ENCODE data around the gene THOC1.

Gene THOC1

GRCh38 chr18:215448-216010 is 52.3 kb downstream of the THOC1 start:
- Mint-ChIP-seq H3K36me3 (ENCODE audit: low read depth) (peaks cover 77% of the 10 kb centered on the region), H3K4me1 (no peaks in the 10 kb centered on the region), H3K27me3 (ENCODE audit: low read depth) (no peaks in the 10 kb centered on the region), H3K4me3 (no peak overlapping the region), H3K27ac (no peak overlapping the region), H3K9me3 (no peaks in the 10 kb centered on the region)
- TF ChIP-seq, protein P1, sequence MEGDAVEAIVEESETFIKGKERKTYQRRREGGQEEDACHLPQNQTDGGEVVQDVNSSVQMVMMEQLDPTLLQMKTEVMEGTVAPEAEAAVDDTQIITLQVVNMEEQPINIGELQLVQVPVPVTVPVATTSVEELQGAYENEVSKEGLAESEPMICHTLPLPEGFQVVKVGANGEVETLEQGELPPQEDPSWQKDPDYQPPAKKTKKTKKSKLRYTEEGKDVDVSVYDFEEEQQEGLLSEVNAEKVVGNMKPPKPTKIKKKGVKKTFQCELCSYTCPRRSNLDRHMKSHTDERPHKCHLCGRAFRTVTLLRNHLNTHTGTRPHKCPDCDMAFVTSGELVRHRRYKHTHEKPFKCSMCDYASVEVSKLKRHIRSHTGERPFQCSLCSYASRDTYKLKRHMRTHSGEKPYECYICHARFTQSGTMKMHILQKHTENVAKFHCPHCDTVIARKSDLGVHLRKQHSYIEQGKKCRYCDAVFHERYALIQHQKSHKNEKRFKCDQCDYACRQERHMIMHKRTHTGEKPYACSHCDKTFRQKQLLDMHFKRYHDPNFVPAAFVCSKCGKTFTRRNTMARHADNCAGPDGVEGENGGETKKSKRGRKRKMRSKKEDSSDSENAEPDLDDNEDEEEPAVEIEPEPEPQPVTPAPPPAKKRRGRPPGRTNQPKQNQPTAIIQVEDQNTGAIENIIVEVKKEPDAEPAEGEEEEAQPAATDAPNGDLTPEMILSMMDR (IDR thresholded peaks at IDR 0.05; ENCODE audit: unreplicated experiment in 3 of 3), result no peak

GRCh38 chr18:213966-214365 is 53.9 kb downstream of the THOC1 start:
- H3K27me3 Mint-ChIP-seq (ENCODE audit: low read depth), result no peaks in the 10 kb centered on the region
- TF ChIP-seq, protein P1 (IDR thresholded peaks at IDR 0.05; ENCODE audit: unreplicated experiment in 3 of 3), result no peak
- H3K4me1 Mint-ChIP-seq, result no peaks in the 10 kb centered on the region
- no peak overlapping the region for H3K27ac Mint-ChIP-seq
- H3K36me3 Mint-ChIP-seq (ENCODE audit: low read depth), result peaks cover 86% of the 10 kb centered on the region
- no peaks in the 10 kb centered on the region for H3K9me3 Mint-ChIP-seq
- H3K4me3 Mint-ChIP-seq, result no peak overlapping the region

- no peak overlapping the region for H3K4me3 Mint-ChIP-seq
- H3K36me3 Mint-ChIP-seq (ENCODE audit: low read depth), result peaks cover 82% of the 10 kb centered on the region
- TF ChIP-seq, protein P1 (IDR thresholded peaks at IDR 0.05; ENCODE audit: unreplicated experiment in 3 of 3), result no peak
- no peaks in the 10 kb centered on the region for H3K27me3 Mint-ChIP-seq (ENCODE audit: low read depth)
- no peaks in the 10 kb centered on the region for H3K4me1 Mint-ChIP-seq
- H3K9me3 Mint-ChIP-seq, result no peaks in the 10 kb centered on the region
- no peak overlapping the region for H3K27ac Mint-ChIP-seq
These were observed 54.3 kb downstream of the THOC1 start for GRCh38 chr18:213505-213904.

DNA sequence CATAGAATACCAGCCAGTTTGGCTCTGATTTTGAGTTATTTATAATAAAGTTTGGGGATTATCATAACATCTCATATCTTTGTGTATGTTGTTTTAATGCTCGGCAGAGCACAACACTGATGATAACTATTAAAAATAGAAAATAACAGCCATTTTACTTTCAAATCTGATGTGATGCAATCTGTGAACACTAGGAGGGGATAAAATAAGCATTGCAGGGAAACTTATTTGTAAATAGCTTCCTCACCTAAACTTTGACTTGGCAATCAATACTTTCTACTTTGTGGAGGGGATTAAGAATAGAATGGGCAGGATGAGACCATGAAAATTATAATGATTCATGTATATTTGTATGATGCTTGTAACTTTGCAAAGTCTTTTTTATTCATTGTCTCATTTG is 55.1 kb downstream of the THOC1 start:
- Mint-ChIP-seq H3K4me1 (no peaks in the 10 kb centered on the region), H3K36me3 (ENCODE audit: low read depth) (peaks cover 75% of the 10 kb centered on the region), H3K27me3 (ENCODE audit: low read depth) (no peaks in the 10 kb centered on the region), H3K4me3 (no peak overlapping the region), H3K27ac (no peak overlapping the region), H3K9me3 (no peaks in the 10 kb centered on the region)
- TF ChIP-seq, protein P1 (IDR thresholded peaks at IDR 0.05; ENCODE audit: unreplicated experiment in 3 of 3), result peak in 2 of 3 experiments; percentile 7 to 11

GRCh38 chr18:211582-211981 is 56.3 kb downstream of the THOC1 start:
- TF ChIP-seq, protein P1 (IDR thresholded peaks at IDR 0.05; ENCODE audit: unreplicated experiment in 3 of 3), result no peak
- Mint-ChIP-seq H3K27ac (no peak overlapping the region), H3K36me3 (ENCODE audit: low read depth) (peaks cover 68% of the 10 kb centered on the region), H3K4me3 (no peak overlapping the region), H3K9me3 (no peaks in the 10 kb centered on the region), H3K27me3 (ENCODE audit: low read depth) (no peaks in the 10 kb centered on the region), H3K4me1 (no peaks in the 10 kb centered on the region)

- H3K27me3 Mint-ChIP-seq (ENCODE audit: low read depth), result no peaks in the 10 kb centered on the region
These were observed 57.1 kb downstream of the THOC1 start for GRCh38 chr18:210733-211132.

More at GRCh38 chr18:210733-211132, 57.1 kb downstream of the THOC1 start:
- no peak overlapping the region for H3K27ac Mint-ChIP-seq
- no peaks in the 10 kb centered on the region for H3K4me1 Mint-ChIP-seq
- peaks cover 70% of the 10 kb centered on the region for H3K36me3 Mint-ChIP-seq (ENCODE audit: low read depth)
- TF ChIP-seq, protein P1 (IDR thresholded peaks at IDR 0.05; ENCODE audit: unreplicated experiment in 3 of 3), result no peak
- H3K9me3 Mint-ChIP-seq, result no peaks in the 10 kb centered on the region
- no peak overlapping the region for H3K4me3 Mint-ChIP-seq
